Measurements from ENCODE around the gene COA6.

COA6 gene

GRCh38 chr1:234408757-234409156, 35.5 kb downstream of the COA6 start:
- H3K4me3 ChIP-seq (replicated peaks in 1 of 2; ENCODE audit: low read depth in 2 of 2, low read length in 2 of 2): no peak overlapping the region
- TF ChIP-seq CTCF (IDR thresholded peaks at IDR 0.05; ENCODE audit: low read depth, low read length): no peak
- no peak for DNase-seq (ENCODE audit: low read depth in 2 of 2)

- no peak overlapping the region for H3K4me3 ChIP-seq (replicated peaks in 1 of 2; ENCODE audit: low read depth in 2 of 2, low read length in 2 of 2)
- TF ChIP-seq CTCF (IDR thresholded peaks at IDR 0.05; ENCODE audit: low read depth, low read length): no peak
- no peak for DNase-seq (ENCODE audit: low read depth in 2 of 2)
Measured at GRCh38 chr1:234409328-234409727, 36.1 kb downstream of the COA6 start.

- DNase-seq (ENCODE audit: low read depth in 2 of 2): no peak
- no peak for TF ChIP-seq CTCF (IDR thresholded peaks at IDR 0.05; ENCODE audit: low read depth, low read length)
- no peak overlapping the region for H3K4me3 ChIP-seq (replicated peaks in 1 of 2; ENCODE audit: low read depth in 2 of 2, low read length in 2 of 2)
Measured at GRCh38 chr1:234412830-234413229, 39.6 kb downstream of the COA6 start.

GRCh38 chr1:234413485-234413884, 40.2 kb downstream of the COA6 start:
- DNase-seq (ENCODE audit: low read depth in 2 of 2): no peak
- no peak overlapping the region for H3K4me3 ChIP-seq (replicated peaks in 1 of 2; ENCODE audit: low read depth in 2 of 2, low read length in 2 of 2)
- TF ChIP-seq CTCF (IDR thresholded peaks at IDR 0.05; ENCODE audit: low read depth, low read length): no peak

GRCh38 chr1:234413990-234414389, 40.7 kb downstream of the COA6 start:
- TF ChIP-seq CTCF (IDR thresholded peaks at IDR 0.05; ENCODE audit: low read depth, low read length): no peak
- DNase-seq (ENCODE audit: low read depth in 2 of 2): no peak
- no peak overlapping the region for H3K4me3 ChIP-seq (replicated peaks in 1 of 2; ENCODE audit: low read depth in 2 of 2, low read length in 2 of 2)

- no peak for DNase-seq (ENCODE audit: low read depth in 2 of 2)
- TF ChIP-seq CTCF (IDR thresholded peaks at IDR 0.05; ENCODE audit: low read depth, low read length): no peak
- H3K4me3 ChIP-seq (replicated peaks in 1 of 2; ENCODE audit: low read depth in 2 of 2, low read length in 2 of 2): no peak overlapping the region
Measured at GRCh38 chr1:234427950-234428646, 54.8 kb downstream of the COA6 start.

- H3K4me3 ChIP-seq (replicated peaks in 1 of 2; ENCODE audit: low read depth in 2 of 2, low read length in 2 of 2): no peak overlapping the region
- TF ChIP-seq CTCF (IDR thresholded peaks at IDR 0.05; ENCODE audit: low read depth, low read length): no peak
- no peak for DNase-seq (ENCODE audit: low read depth in 2 of 2)
Measured at GRCh38 chr1:234429434-234429806, 56.2 kb downstream of the COA6 start.

Measured in cardiac fibroblast (primary cell).